GM23338 (cell line): ENCODE measurements around the gene CLIC5. TPM values are rescaled to one million over a fixed set of nuclear protein-coding genes. Genes with fewer than 3 reads are reported as not detected.

ENCODE experiments used
- ATAC-seq: fragments of 200-7000 bp; cut with Tn5 transposase; 3 replicates; pipeline ENCODE4 v1.9.1; 2020
- DNase-seq: peaks from one replicate; pipeline ENCODE4 v3.0.0-alpha.2; 2015; ENCODE audit warnings: low spot score
- H2AFZ ChIP-seq: fragments of 200-600 bp; sonication (generic); 2 replicates; pipeline ENCODE4 v1.8.0; 2016; ENCODE audit warnings: antibody characterized with exemption, mild to moderate bottlenecking, moderate library complexity
- H3F3A ChIP-seq: fragments of 200-600 bp; sonication (generic); replicated peaks from 2 replicates; pipeline ENCODE4 v1.8.0; 2017; ENCODE audit warnings: antibody characterized with exemption, mixed run types, low read depth
- H3K27ac ChIP-seq: fragments of 200-600 bp; sonication (generic); 2 replicates; pipeline ENCODE4 v1.6.1; 2016; ENCODE audit warnings: low read depth
- H3K27me3 ChIP-seq: fragments of 200-600 bp; sonication (generic); 2 replicates; pipeline ENCODE4 v1.8.0; 2016; ENCODE audit warnings: mild to moderate bottlenecking, mixed run types, moderate library complexity; ENCODE audit not compliant: insufficient read depth
- H3K36me3 ChIP-seq: fragments of 200-600 bp; sonication (generic); 2 replicates; pipeline ENCODE4 v1.8.0; 2016; ENCODE audit warnings: mild to moderate bottlenecking; ENCODE audit not compliant: insufficient read depth
- H3K4me1 ChIP-seq: fragments of 200-600 bp; sonication (generic); 2 replicates; pipeline ENCODE4 v1.8.0; 2016; ENCODE audit warnings: mild to moderate bottlenecking, moderate library complexity; ENCODE audit not compliant: insufficient read depth
- H3K4me2 ChIP-seq: fragments of 200-600 bp; sonication (generic); 2 replicates; pipeline ENCODE4 v1.7.1; 2017; ENCODE audit warnings: mixed run types
- H3K4me3 ChIP-seq: fragments of 200-600 bp; sonication (generic); 2 replicates; pipeline ENCODE4 v1.6.1; 2016; ENCODE audit warnings: mixed run types
- H3K79me2 ChIP-seq: fragments of 200-600 bp; sonication (generic); replicated peaks from 2 replicates; pipeline ENCODE4 v1.8.0; 2017; ENCODE audit warnings: mild to moderate bottlenecking; ENCODE audit not compliant: insufficient read depth
- H3K9me2 ChIP-seq: fragments of 200-600 bp; sonication (generic); 2 replicates; pipeline ENCODE4 v1.8.0; 2017; ENCODE audit not compliant: insufficient read depth
- H4K20me1 ChIP-seq: fragments of 200-600 bp; sonication (generic); replicated peaks from 2 replicates; pipeline ENCODE4 v1.8.0; 2017; ENCODE audit warnings: mild to moderate bottlenecking; ENCODE audit not compliant: insufficient read depth
- H3K27ac Mint-ChIP-seq: 2 replicates; pipeline ENCODE4 v1.8.0; 2020; ENCODE audit warnings: inconsistent platforms, mild to moderate bottlenecking, moderate library complexity, mixed read lengths
- H3K27me3 Mint-ChIP-seq: 3 replicates; pipeline ENCODE4 v1.8.0; 2022; ENCODE audit warnings: low read depth, mild to moderate bottlenecking, moderate library complexity, mixed read lengths, inconsistent platforms; ENCODE audit not compliant: insufficient read depth, poor library complexity
- H3K36me3 Mint-ChIP-seq: 3 replicates; pipeline ENCODE4 v1.8.0; 2021; ENCODE audit warnings: low read depth, mild to moderate bottlenecking, inconsistent platforms, moderate library complexity, mixed read lengths
- H3K4me1 Mint-ChIP-seq: 3 replicates; pipeline ENCODE4 v1.8.0; 2020; ENCODE audit warnings: mild to moderate bottlenecking, inconsistent platforms, mixed read lengths
- H3K4me3 Mint-ChIP-seq: 3 replicates; pipeline ENCODE4 v1.8.0; 2021; ENCODE audit warnings: moderate library complexity, mild to moderate bottlenecking, inconsistent platforms, mixed read lengths
- H3K9me3 Mint-ChIP-seq: 3 replicates; pipeline ENCODE4 v1.8.0; 2020; ENCODE audit warnings: moderate library complexity, mild to moderate bottlenecking, inconsistent platforms, mixed read lengths
- CREB1 ChIP-seq: fragments of 250-450 bp; sonication (Bioruptor Pico); IDR thresholded peaks from 2 replicates; pipeline ENCODE4 v1.5.0; 2020; ENCODE audit warnings: low read depth, mild to moderate bottlenecking, moderate library complexity
- CTCF ChIP-seq, 2 experiments: fragments of 200-600 bp in 1 of 2; sonication (generic) in 1 of 2; conservative IDR thresholded peaks; 2 replicates each; pipeline versions ENCODE4 v1.5.1 to v1.6.1; 2016 to 2017; ENCODE audit warnings: antibody characterized with exemption in 2 of 2, low read depth in 2 of 2, mild to moderate bottlenecking in 2 of 2, moderate library complexity in 1 of 2
- ETS1 ChIP-seq: IDR thresholded peaks from 2 replicates; pipeline ENCODE4 v1.6.1; 2016; ENCODE audit warnings: antibody characterized with exemption
- EZH2 ChIP-seq: fragments of 200-600 bp; sonication (generic); IDR thresholded peaks from one replicate; pipeline ENCODE4 v1.8.0; 2017; ENCODE audit warnings: antibody characterized with exemption, mild to moderate bottlenecking, low read depth; ENCODE audit not compliant: unreplicated experiment
- EZH2phosphoT487 ChIP-seq: fragments of 200-600 bp; sonication (generic); IDR thresholded peaks from one replicate; pipeline ENCODE4 v1.8.1; 2018; ENCODE audit warnings: antibody characterized with exemption; ENCODE audit not compliant: unreplicated experiment
- JUNB ChIP-seq: IDR thresholded peaks from one replicate; pipeline ENCODE4 v1.6.1; 2016; ENCODE audit warnings: antibody characterized with exemption; ENCODE audit not compliant: unreplicated experiment
- NANOG ChIP-seq: IDR thresholded peaks from 2 replicates; pipeline ENCODE4 v1.6.1; 2016; ENCODE audit warnings: antibody characterized with exemption, borderline replicate concordance
- REST ChIP-seq: IDR thresholded peaks from one replicate; pipeline ENCODE4 v1.6.1; 2018; ENCODE audit warnings: antibody characterized with exemption; ENCODE audit not compliant: unreplicated experiment
- STAT1 ChIP-seq: IDR thresholded peaks from one replicate; pipeline ENCODE4 v1.6.1; 2016; ENCODE audit warnings: antibody characterized with exemption; ENCODE audit not compliant: unreplicated experiment
- ZNF462 ChIP-seq: fragments of 250-450 bp; sonication (Bioruptor Pico); IDR thresholded peaks from 2 replicates; pipeline ENCODE4 v1.5.0; 2020; ENCODE audit warnings: mild to moderate bottlenecking, moderate library complexity
- polyA plus RNA-seq: library from polyadenylated mRNA; unstranded; fragments of >200 nt; fragmentation: Nextera tagmentation; extraction: Ambion mirVana; gene quantifications from 2 replicates; pipeline ENCODE4 v1.2.1, GENCODE V29; 2016
- total RNA-seq: library from RNA; depleted of rRNA; stranded (reverse); fragments of >200 nt; shearing (Covaris generic); gene quantifications from 2 replicates; pipeline ENCODE4 v1.2.3, GENCODE V29; 2014

Gene CLIC5
- total and polyA plus RNA-seq, 2 experiments from 2014 or later: 0.08 TPM; not detected in 1

GRCh38 chr6:45963896-45964295 is 51.8 kb downstream of the CLIC5 start (continued):
- no peak for TF ChIP-seq EZH2
- no peak for TF ChIP-seq REST
- TF ChIP-seq NANOG: no peak
- TF ChIP-seq CTCF (conservative IDR thresholded peaks at IDR 0.05; ENCODE audit: low read depth in 2 of 2): no peak

- H3K4me3 Mint-ChIP-seq: no peak overlapping the region
- H3K36me3 Mint-ChIP-seq: no peaks in the 10 kb centered on the region
- H4K20me1 ChIP-seq: no peaks in the 10 kb centered on the region
- H3K4me3 ChIP-seq: no peak overlapping the region
- peaks cover 8% of the 10 kb centered on the region for H3K4me1 ChIP-seq
- no peak overlapping the region for H3K27ac ChIP-seq
- no peaks in the 10 kb centered on the region for H3K79me2 ChIP-seq
- H3K36me3 ChIP-seq: no peaks in the 10 kb centered on the region
- H3K27me3 ChIP-seq: no peaks in the 10 kb centered on the region
- ATAC-seq (no peak), DNase-seq (no peak)
- no peak overlapping the region for H2AFZ ChIP-seq
- no peak overlapping the region for H3K4me2 ChIP-seq
- no peak overlapping the region for H3K27ac Mint-ChIP-seq
- H3K9me3 Mint-ChIP-seq: no peaks in the 10 kb centered on the region
- H3K4me1 Mint-ChIP-seq: peaks cover 7% of the 10 kb centered on the region; the same call in 2 of the 3 replicates
- no peaks in the 10 kb centered on the region for H3F3A ChIP-seq
- no peaks in the 10 kb centered on the region for H3K27me3 Mint-ChIP-seq
- H3K9me2 ChIP-seq: peaks cover 19% of the 10 kb centered on the region
- TF ChIP-seq EZH2phosphoT487 (no peak), STAT1 (no peak), EZH2 (no peak), JUNB (no peak), NANOG (no peak), ZNF462 (CRISPR knock-in tag) (no peak), ETS1 (no peak), CREB1 (CRISPR knock-in tag) (no peak)
These were observed 54.5 kb downstream of the CLIC5 start for GRCh38 chr6:45961125-45961524.
